A549 (cell line): Measurements from ENCODE around the gene JMJD6. TPM values are rescaled to one million over a fixed set of nuclear protein-coding genes. Genes with fewer than 3 reads are reported as not detected.
A peak's percentile ranks its signal among the peaks of the same experiment; 100 is the strongest.

Source experiments
- ATAC-seq, 2 experiments: fragments of 200-7000 bp in 1 of 2; fragments of >200 bp in 1 of 2; cut with Nextera tagmentation in 1 of 2; cut with Tn5 transposase in 1 of 2; 3 replicates each; pipeline versions ENCODE4 v1.8.0 to v1.9.1; 2018 to 2020; ENCODE audit warnings: mild to moderate bottlenecking in 1 of 2, moderate library complexity in 1 of 2
- CTCF ChIA-PET: fragments of 300-600 bp; sonication (Branson Sonifier 250); formaldehyde crosslinking; extraction: SDS; loops from one replicate; lab custom pipeline; 2021; ENCODE audit warnings: antibody characterized with exemption, inconsistent platforms; lab: Yijun Ruan, JAX
- POLR2A ChIA-PET: fragments of 350-600 bp; formaldehyde crosslinking; extraction: SDS; loops from one replicate; lab custom pipeline; 2021; ENCODE audit warnings: antibody characterized with exemption, inconsistent platforms; lab: Yijun Ruan, JAX
- DNase-seq, 2 experiments: peaks; one replicate each; pipeline versions ENCODE4 v3.0.0 to v3.0.0-alpha.2; 2011 to 2016; ENCODE audit warnings: low read depth in 1 of 2, low spot score in 1 of 2
- FAIRE-seq: peaks from 2 replicates; lab custom pipeline; 2011; peaks lifted over from hg19 to GRCh38; lab: Jason Lieb, UNC
- H3K27ac ChIP-seq, 2 experiments: fragments of >200 bp; sonication (Bioruptor Twin); formaldehyde crosslinking; 3 replicates each; pipeline ENCODE4 v1.5.1; 2016 to 2017
- H3K4me1 ChIP-seq: fragments of >200 bp; sonication (Bioruptor Twin); formaldehyde crosslinking; 3 replicates; pipeline ENCODE4 v1.6.1; 2016
- H3K4me2 ChIP-seq: fragments of >200 bp; sonication (Bioruptor Twin); formaldehyde crosslinking; 3 replicates; pipeline ENCODE4 v1.6.1; 2016
- H3K4me3 ChIP-seq: fragments of >200 bp; sonication (Bioruptor Twin); formaldehyde crosslinking; 3 replicates; pipeline ENCODE4 v1.5.1; 2016
- H3K9me3 ChIP-seq: fragments of >200 bp; sonication (Bioruptor Twin); formaldehyde crosslinking; 3 replicates; pipeline ENCODE4 v1.6.1; 2016
- ATOH8 ChIP-seq: fragments of 250-450 bp; sonication (Bioruptor Pico); IDR thresholded peaks from 2 replicates; pipeline ENCODE4 v1.5.0; 2020; ENCODE audit warnings: low read depth, mild to moderate bottlenecking, moderate library complexity
- CBX2 ChIP-seq: fragments of 200-600 bp; sonication (generic); IDR thresholded peaks from 2 replicates; pipeline ENCODE4 v1.6.1; 2016; ENCODE audit warnings: low read depth, mild to moderate bottlenecking, borderline replicate concordance
- CBX8 ChIP-seq: fragments of 200-600 bp; sonication (generic); IDR thresholded peaks from 2 replicates; pipeline ENCODE4 v1.6.1; 2016
- CEBPB ChIP-seq, 2 experiments: fragments of >200 bp in 1 of 2; sonication (Bioruptor Twin) in 1 of 2; formaldehyde crosslinking in 1 of 2; IDR thresholded peaks; 2 replicates each; pipeline ENCODE4 v1.6.1; 2012 to 2016
- E2F6 ChIP-seq: IDR thresholded peaks from 2 replicates; pipeline ENCODE4 v1.6.1; 2012; ENCODE audit warnings: low read depth, borderline replicate concordance
- EP300 ChIP-seq, 2 experiments: fragments of >200 bp; sonication (Bioruptor Twin); formaldehyde crosslinking; IDR thresholded peaks; 2 replicates in 1 of 2; 3 replicates in 1 of 2; pipeline ENCODE4 v1.6.1; 2016 to 2017
- GATA3 ChIP-seq: IDR thresholded peaks from 2 replicates; pipeline ENCODE4 v1.6.1; 2012; ENCODE audit warnings: borderline replicate concordance
- HOXA7 ChIP-seq: fragments of 250-450 bp; sonication (Bioruptor Pico); IDR thresholded peaks from 2 replicates; pipeline ENCODE4 v1.5.0; 2020; ENCODE audit warnings: mild to moderate bottlenecking, moderate library complexity
- JUN ChIP-seq, 2 experiments: fragments of >200 bp; sonication (Bioruptor Twin); formaldehyde crosslinking; IDR thresholded peaks; 2 replicates in 1 of 2; 3 replicates in 1 of 2; pipeline ENCODE4 v1.6.1; 2016 to 2017
- KDM5A ChIP-seq: fragments of 200-600 bp; sonication (generic); IDR thresholded peaks from 2 replicates; pipeline ENCODE4 v1.6.1; 2016; ENCODE audit warnings: antibody characterized with exemption, mild to moderate bottlenecking
- MAFK ChIP-seq: fragments of 450-650 bp; IDR thresholded peaks from 2 replicates; pipeline ENCODE4 v1.6.1; 2014; ENCODE audit not compliant: partially characterized antibody
- MAZ ChIP-seq: fragments of 150-350 bp; IDR thresholded peaks from 2 replicates; pipeline ENCODE4 v1.6.1; 2014; ENCODE audit warnings: antibody characterized with exemption, low read depth, low read length, borderline replicate concordance
- MYC ChIP-seq: IDR thresholded peaks from 2 replicates; pipeline ENCODE4 v1.6.1; 2012; ENCODE audit warnings: mild to moderate bottlenecking, inconsistent platforms, low read length, improper control_type of control experiment, borderline replicate concordance
- NPAS2 ChIP-seq: fragments of 250-450 bp; sonication (Bioruptor Pico); IDR thresholded peaks from 2 replicates; pipeline ENCODE4 v1.8.0; 2022; ENCODE audit warnings: mild to moderate bottlenecking, moderate library complexity, borderline replicate concordance
- PBX3 ChIP-seq: IDR thresholded peaks from 2 replicates; pipeline ENCODE4 v1.6.1; 2012
- POLR2AphosphoS2 ChIP-seq: conservative IDR thresholded peaks from 2 replicates; pipeline ENCODE4 v1.6.1; 2012; ENCODE audit warnings: low read length, improper control_type of control experiment, inconsistent platforms
- RNF2 ChIP-seq: fragments of 200-600 bp; sonication (generic); IDR thresholded peaks from 2 replicates; pipeline ENCODE4 v1.6.1; 2016; ENCODE audit warnings: low read depth, mild to moderate bottlenecking, antibody characterized with exemption, moderate library complexity, borderline replicate concordance
- SREBF2 ChIP-seq: fragments of 450-650 bp; IDR thresholded peaks from 2 replicates; pipeline ENCODE4 v1.6.1; 2014; ENCODE audit warnings: mild to moderate bottlenecking, moderate library complexity
- TFCP2L1 ChIP-seq: fragments of 250-450 bp; sonication (Bioruptor Pico); IDR thresholded peaks from 2 replicates; pipeline ENCODE4 v1.5.0; 2021; ENCODE audit warnings: mild to moderate bottlenecking
- TP53 ChIP-seq: fragments of 250-450 bp; sonication (Bioruptor Pico); IDR thresholded peaks from 2 replicates; pipeline ENCODE4 v1.5.0; 2021; ENCODE audit warnings: mild to moderate bottlenecking, moderate library complexity
- USF2 ChIP-seq: fragments of 450-650 bp; IDR thresholded peaks from 2 replicates; pipeline ENCODE4 v1.6.1; 2014; ENCODE audit warnings: antibody characterized with exemption
- ZC3H11A ChIP-seq: fragments of 450-650 bp; IDR thresholded peaks from 2 replicates; pipeline ENCODE4 v1.6.1; 2014; ENCODE audit warnings: antibody characterized with exemption, mild to moderate bottlenecking
- ZFP36 ChIP-seq: fragments of 450-650 bp; IDR thresholded peaks from 2 replicates; pipeline ENCODE4 v1.6.1; 2014; ENCODE audit warnings: borderline replicate concordance; ENCODE audit not compliant: partially characterized antibody
- WGBS: methylation state at CpG from one replicate; pipeline ENCODE4 v1.1.6; 2017; ENCODE audit errors: missing lambda C conversion rate; 5-methylcytosine and 5-hydroxymethylcytosine counted together
- polyA plus RNA-seq, 4 experiments: library from polyadenylated mRNA; depleted of rRNA in 3 of 4; stranded (reverse); fragments of >200 nt; fragmentation: RNase III in 1 of 4; extraction: RNeasy Plus Mini Kit Qiagen cat#74134 plus additional on column Dnase treatment in 1 of 4; gene quantifications; 2 replicates in 3 of 4; 3 replicates in 1 of 4; pipeline ENCODE4 v1.2.3, GENCODE V29; 2011 to 2017

The JMJD6 gene
- polyA plus RNA-seq, 2 of the 4 experiments (the other 2 are of a cell fraction) = 17.5 to 53.3 TPM

- no peak for TF ChIP-seq USF2
- TF ChIP-seq ATOH8 (CRISPR knock-in tag) = peak; percentile 36; the same call in 1 of the 2 replicates
- TF ChIP-seq ZFP36 = no peak
- TF ChIP-seq CBX8 = no peak
- TF ChIP-seq GATA3 = peak; percentile 28; the same call in 1 of the 2 replicates
- no peak; the same call in 1 of the 2 replicates for TF ChIP-seq TP53 (CRISPR knock-in tag)
- TF ChIP-seq MAFK = peak; percentile 99
- TF ChIP-seq TFCP2L1 (CRISPR knock-in tag) = 0 out of 2 replicates have a peak, but pooled peaks have one; percentile 62
- peak; percentile 77 for TF ChIP-seq E2F6
- TF ChIP-seq SREBF2 = no peak
- no peak; a peak in 1 of 5 replicates for TF ChIP-seq EP300 (IDR thresholded peaks at IDR 0.05)
- no peak; the same call in 1 of the 2 replicates for TF ChIP-seq POLR2AphosphoS2
- TF ChIP-seq HOXA7 (CRISPR knock-in tag) = peak; percentile 84
- no peak for TF ChIP-seq NPAS2 (CRISPR knock-in tag)
Measured at GRCh38 chr17:76737082-76737675, 10.8 kb upstream of the JMJD6 start, which contains the start of gene SRSF2 (continued).

- DNase-seq (peak in 1 of 2 experiments; percentile 62), ATAC-seq (peak; percentile 26 to 44)
- Histone ChIP-seq H3K4me2 (peak overlapping the region; percentile 86), H3K4me3 (peak overlapping the region; percentile 95), H3K4me1 (peaks cover 37% of the 10 kb centered on the region), H3K27ac (peak overlapping the region; percentile 97 to 98), H3K9me3 (no peaks in the 10 kb centered on the region)
- POLR2A ChIA-PET = interaction anchor here (0.6 to 2.7 kb wide), 4 partner anchors 9 to 59 kb away, joined by 3 to 10 read pairs (median 6); partner anchors contain the start of genes JMJD6 and METTL23
- TF ChIP-seq TFCP2L1 (CRISPR knock-in tag) (peak; percentile 56; the same call in 1 of the 2 replicates), HOXA7 (CRISPR knock-in tag) (peak; percentile 62; the same call in 1 of the 2 replicates), CEBPB (IDR thresholded peaks at IDR 0.05) (no peak), JUN (IDR thresholded peaks at IDR 0.05) (peak in 1 of 2 experiments; percentile 13; a peak in 2 of 5 replicates), CBX2 (no peak), MYC (peak; percentile 63), PBX3 (peak; percentile 7; the same call in 1 of the 2 replicates), MAZ (peak; percentile 57; the same call in 1 of the 2 replicates), ZC3H11A (no peak), RNF2 (no peak), KDM5A (peak; percentile 28; the same call in 1 of the 2 replicates)
- TF ChIP-seq, all 56 proteins: peak for 7
- CTCF ChIA-PET = interaction anchor here (1.1 to 5.3 kb wide), 3 partner anchors 9 to 21 kb away, joined by 4 to 31 read pairs (median 11); partner anchors contain the start of gene METTL23
- no peak for FAIRE-seq
- 1% methylated on average over 61 of the region's 117 CpGs for WGBS
Measured at GRCh38 chr17:76736349-76737081, 10.1 kb upstream of the JMJD6 start.
